ENCODE measurements around the gene THSD7A. TPM values are rescaled to one million over a fixed set of nuclear protein-coding genes. Genes with fewer than 3 reads are reported as not detected.

The THSD7A gene
- total RNA-seq, 1 experiment from 2014 or later: 4.0 TPM

GRCh38 chr7:11469028-11469745 is 362.8 kb downstream of the THSD7A start:
- H3K9me3 ChIP-seq (ENCODE audit: insufficient read depth, low read depth): no peaks in the 10 kb centered on the region
- POLR2A ChIA-PET (ENCODE audit: unreplicated experiment): no interaction called here
- BruUV-seq (replicated peaks): no TSS peak
- no peaks in the 10 kb centered on the region for H3K4me1 ChIP-seq (replicated peaks; ENCODE audit: insufficient read depth)
- TF ChIP-seq CTCF (conservative IDR thresholded peaks at IDR 0.05) (no peak), EZH2 (IDR thresholded peaks at IDR 0.05; ENCODE audit: low read depth) (no peak)
- no peaks in the 10 kb centered on the region for H3K27me3 ChIP-seq (ENCODE audit: insufficient read depth, low read depth)
- no peak overlapping the region for H3K4me3 ChIP-seq
- H3K9me2 ChIP-seq (ENCODE audit: insufficient read depth): no peaks in the 10 kb centered on the region
- no peak overlapping the region for H3K4me2 ChIP-seq
- intact Hi-C loops (cut with micrococcal nuclease; ENCODE audit: unreplicated experiment): no loop called here
- H3F3A ChIP-seq (ENCODE audit: insufficient read depth, low read depth): no peaks in the 10 kb centered on the region
- DNase-seq: no peak
- no peaks in the 10 kb centered on the region for H3K36me3 ChIP-seq (ENCODE audit: low read depth)
- H4K20me1 ChIP-seq (ENCODE audit: insufficient read depth): no peaks in the 10 kb centered on the region
- peak overlapping the region; percentile 48; the same call in 1 of the 2 replicates for H2AFZ ChIP-seq
- no peaks in the 10 kb centered on the region for H3K79me2 ChIP-seq (ENCODE audit: low read depth)
- CTCF ChIA-PET: no interaction called here
- no peak overlapping the region for H3K27ac ChIP-seq

- no TSS peak for BruUV-seq (replicated peaks)
- Histone ChIP-seq H3K4me2 (no peak overlapping the region), H3K4me1 (replicated peaks; ENCODE audit: insufficient read depth) (no peaks in the 10 kb centered on the region), H4K20me1 (ENCODE audit: insufficient read depth) (no peaks in the 10 kb centered on the region), H3F3A (ENCODE audit: insufficient read depth, low read depth) (no peaks in the 10 kb centered on the region), H3K27me3 (ENCODE audit: insufficient read depth, low read depth) (no peaks in the 10 kb centered on the region), H3K4me3 (no peak overlapping the region), H3K9me3 (ENCODE audit: insufficient read depth, low read depth) (no peaks in the 10 kb centered on the region), H2AFZ (peak overlapping the region; percentile 66), H3K9me2 (ENCODE audit: insufficient read depth) (no peaks in the 10 kb centered on the region), H3K27ac (no peak overlapping the region), H3K79me2 (ENCODE audit: low read depth) (no peaks in the 10 kb centered on the region), H3K36me3 (ENCODE audit: low read depth) (no peaks in the 10 kb centered on the region)
- POLR2A ChIA-PET (ENCODE audit: unreplicated experiment): no interaction called here
- intact Hi-C loops (cut with micrococcal nuclease; ENCODE audit: unreplicated experiment): no loop called here
- CTCF ChIA-PET: no interaction called here
- no peak for TF ChIP-seq EZH2 (IDR thresholded peaks at IDR 0.05; ENCODE audit: low read depth)
- no peak for TF ChIP-seq CTCF (conservative IDR thresholded peaks at IDR 0.05)
- DNase-seq: no peak
These were observed 365.4 kb downstream of the THSD7A start for GRCh38 chr7:11466517-11467105.

GRCh38 chr7:11464624-11465023 is 367.4 kb downstream of the THSD7A start:
- no peak for DNase-seq
- H4K20me1 ChIP-seq (ENCODE audit: insufficient read depth): no peaks in the 10 kb centered on the region
- H3F3A ChIP-seq (ENCODE audit: insufficient read depth, low read depth): no peaks in the 10 kb centered on the region
- no peak overlapping the region for H3K4me3 ChIP-seq
- H3K36me3 ChIP-seq (ENCODE audit: low read depth): no peaks in the 10 kb centered on the region
- CTCF ChIA-PET: no interaction called here
- no peaks in the 10 kb centered on the region for H3K4me1 ChIP-seq (replicated peaks; ENCODE audit: insufficient read depth)
- H3K27me3 ChIP-seq (ENCODE audit: insufficient read depth, low read depth): no peaks in the 10 kb centered on the region
- no peak overlapping the region for H2AFZ ChIP-seq
- intact Hi-C loops (cut with micrococcal nuclease; ENCODE audit: unreplicated experiment): no loop called here
- TF ChIP-seq EZH2 (IDR thresholded peaks at IDR 0.05; ENCODE audit: low read depth): no peak
- no peak for TF ChIP-seq CTCF (conservative IDR thresholded peaks at IDR 0.05)
- H3K27ac ChIP-seq: no peak overlapping the region
- H3K79me2 ChIP-seq (ENCODE audit: low read depth): no peaks in the 10 kb centered on the region
- peaks cover 5% of the 10 kb centered on the region; the same call in 1 of the 2 replicates for H3K9me2 ChIP-seq (ENCODE audit: insufficient read depth)
- no peak overlapping the region for H3K4me2 ChIP-seq
- POLR2A ChIA-PET (ENCODE audit: unreplicated experiment): interaction anchor here (0.7 kb wide), 1 partner anchor 621 kb away, joined by 4 read pairs; no protein-coding TSS in a partner anchor
- no TSS peak for BruUV-seq (replicated peaks)
- H3K9me3 ChIP-seq (ENCODE audit: insufficient read depth, low read depth): no peaks in the 10 kb centered on the region
